GM12878 (cell line): ENCODE results near the gene B3GNT4. TPM values are rescaled to one million over a fixed set of nuclear protein-coding genes. Genes with fewer than 3 reads are reported as not detected.

Experiments used
- CTCF ChIP-seq, 3 experiments: IDR thresholded peaks in 2 of 3; conservative IDR thresholded peaks in 1 of 3; 2 replicates each; pipeline ENCODE4 v1.5.1; 2011; ENCODE audit warnings: low read depth in 3 of 3, low read length in 3 of 3, mild to moderate bottlenecking in 3 of 3, control low read depth in 2 of 3, moderate library complexity in 2 of 3, inconsistent platforms in 1 of 3, mixed read lengths in 1 of 3; ENCODE audit not compliant: control insufficient read depth in 2 of 3, insufficient read depth in 1 of 3; ENCODE audit errors: extremely low read depth in 1 of 3
- HDGF ChIP-seq: fragments of 450-650 bp; IDR thresholded peaks from 2 replicates; pipeline ENCODE4 v1.6.1; 2016; ENCODE audit warnings: antibody characterized with exemption
- IKZF2 ChIP-seq, 2 experiments: fragments of 450-650 bp; IDR thresholded peaks; 2 replicates each; pipeline ENCODE4 v1.6.1; 2017; ENCODE audit warnings: mild to moderate bottlenecking in 2 of 2, moderate library complexity in 2 of 2
- LARP7 ChIP-seq: fragments of 450-650 bp; IDR thresholded peaks from 2 replicates; pipeline ENCODE4 v1.6.1; 2017; ENCODE audit warnings: mild to moderate bottlenecking
- MLLT1 ChIP-seq: fragments of 450-650 bp; IDR thresholded peaks from 2 replicates; pipeline ENCODE4 v1.6.1; 2016; ENCODE audit warnings: mild to moderate bottlenecking
- POU2F2 ChIP-seq: IDR thresholded peaks from 3 replicates; pipeline ENCODE4 v1.6.1; 2011; ENCODE audit warnings: low read depth, mild to moderate bottlenecking, low read length, borderline replicate concordance
- RCOR1 ChIP-seq: conservative IDR thresholded peaks from 2 replicates; pipeline ENCODE4 v1.6.1; 2012; ENCODE audit warnings: low read depth, low read length, improper control_type of control experiment
- SP1 ChIP-seq: IDR thresholded peaks from one replicate; pipeline ENCODE4 v1.6.1; 2011; ENCODE audit warnings: low read depth, low read length
- SREBF1 ChIP-seq: IDR thresholded peaks from 2 replicates; pipeline ENCODE4 v1.6.1; 2012; ENCODE audit warnings: mild to moderate bottlenecking, low read length
- TCF12 ChIP-seq: IDR thresholded peaks from 2 replicates; pipeline ENCODE4 v1.6.1; 2011; ENCODE audit warnings: low read depth, mild to moderate bottlenecking, low read length
- ZBED1 ChIP-seq: IDR thresholded peaks from 2 replicates; pipeline ENCODE4 v1.6.1; 2016; ENCODE audit warnings: borderline replicate concordance
- ZNF207 ChIP-seq: fragments of 450-650 bp; IDR thresholded peaks from 2 replicates; pipeline ENCODE4 v1.6.1; 2014; ENCODE audit warnings: antibody characterized with exemption, mild to moderate bottlenecking, borderline replicate concordance
- polyA plus RNA-seq, 11 experiments: library from polyadenylated mRNA; depleted of rRNA in 4 of 11; unstranded in 6 of 11; stranded (reverse) in 5 of 11; fragments of >200 nt; fragmentation: Nextera tagmentation in 4 of 11; fragmentation: Illumina TruSeq in 1 of 11; extraction: Ambion mirVana in 4 of 11; extraction: Trizol in 1 of 11; gene quantifications; 1 replicate in 1 of 11; 2 replicates in 10 of 11; pipeline versions ENCODE4 v1.2.1 to v1.2.3, GENCODE V29; 2011 to 2016; ENCODE audit warnings: inconsistent platforms in 2 of 11, missing spikeins in 2 of 11, low read depth in 1 of 11
- total RNA-seq, 4 experiments: library from RNA; depleted of rRNA in 3 of 4; stranded (reverse); fragments of >200 nt in 3 of 4; fragmentation: Illumina TruSeq in 1 of 4; extraction: Trizol in 1 of 4; gene quantifications; 2 replicates each; pipeline versions ENCODE4 v1.2.1 to v1.2.3, GENCODE V29; 2013 to 2021
- TF ChIP-seq, protein P1 (sequence below): fragments of 450-650 bp; IDR thresholded peaks from 2 replicates; pipeline ENCODE4 v1.6.1; 2017; ENCODE audit warnings: mild to moderate bottlenecking
- TF ChIP-seq, protein P2 (sequence below): fragments of 450-650 bp; IDR thresholded peaks from 2 replicates; pipeline ENCODE4 v1.6.1; 2017; ENCODE audit warnings: mild to moderate bottlenecking, moderate library complexity
- TF ChIP-seq, protein P3 (sequence below): fragments of 450-650 bp; IDR thresholded peaks from 2 replicates; pipeline ENCODE4 v1.6.1; 2017; ENCODE audit warnings: antibody characterized with exemption, mild to moderate bottlenecking, moderate library complexity

B3GNT4 gene
- total and polyA plus RNA-seq, 10 of the 15 experiments (the other 5 are each of a cell fraction or from before 2014, with no cell fraction given) = 0.04 to 0.95 (median 0.88) TPM; not detected in 7

GRCh38 chr12:122166422-122167349 is 36.8 kb upstream of the B3GNT4 start (continued):
- TF ChIP-seq CTCF (IDR thresholded peaks at IDR 0.05 in 2 of 3, conservative IDR thresholded peaks at IDR 0.05 in 1 of 3; ENCODE audit: control insufficient read depth in 2 of 3, extremely low read depth in 1 of 3, insufficient read depth in 1 of 3, low read depth in 3 of 3, low read length in 3 of 3) = no peak
- TF ChIP-seq, protein P1, sequence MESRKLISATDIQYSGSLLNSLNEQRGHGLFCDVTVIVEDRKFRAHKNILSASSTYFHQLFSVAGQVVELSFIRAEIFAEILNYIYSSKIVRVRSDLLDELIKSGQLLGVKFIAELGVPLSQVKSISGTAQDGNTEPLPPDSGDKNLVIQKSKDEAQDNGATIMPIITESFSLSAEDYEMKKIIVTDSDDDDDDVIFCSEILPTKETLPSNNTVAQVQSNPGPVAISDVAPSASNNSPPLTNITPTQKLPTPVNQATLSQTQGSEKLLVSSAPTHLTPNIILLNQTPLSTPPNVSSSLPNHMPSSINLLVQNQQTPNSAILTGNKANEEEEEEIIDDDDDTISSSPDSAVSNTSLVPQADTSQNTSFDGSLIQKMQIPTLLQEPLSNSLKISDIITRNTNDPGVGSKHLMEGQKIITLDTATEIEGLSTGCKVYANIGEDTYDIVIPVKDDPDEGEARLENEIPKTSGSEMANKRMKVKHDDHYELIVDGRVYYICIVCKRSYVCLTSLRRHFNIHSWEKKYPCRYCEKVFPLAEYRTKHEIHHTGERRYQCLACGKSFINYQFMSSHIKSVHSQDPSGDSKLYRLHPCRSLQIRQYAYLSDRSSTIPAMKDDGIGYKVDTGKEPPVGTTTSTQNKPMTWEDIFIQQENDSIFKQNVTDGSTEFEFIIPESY = no peak
- no peak for TF ChIP-seq LARP7
- TF ChIP-seq ZNF207 = no peak
- no peak for TF ChIP-seq SP1
- TF ChIP-seq POU2F2 = no peak
- no peak for TF ChIP-seq HDGF
- TF ChIP-seq RCOR1 = no peak
- TF ChIP-seq, protein P2, sequence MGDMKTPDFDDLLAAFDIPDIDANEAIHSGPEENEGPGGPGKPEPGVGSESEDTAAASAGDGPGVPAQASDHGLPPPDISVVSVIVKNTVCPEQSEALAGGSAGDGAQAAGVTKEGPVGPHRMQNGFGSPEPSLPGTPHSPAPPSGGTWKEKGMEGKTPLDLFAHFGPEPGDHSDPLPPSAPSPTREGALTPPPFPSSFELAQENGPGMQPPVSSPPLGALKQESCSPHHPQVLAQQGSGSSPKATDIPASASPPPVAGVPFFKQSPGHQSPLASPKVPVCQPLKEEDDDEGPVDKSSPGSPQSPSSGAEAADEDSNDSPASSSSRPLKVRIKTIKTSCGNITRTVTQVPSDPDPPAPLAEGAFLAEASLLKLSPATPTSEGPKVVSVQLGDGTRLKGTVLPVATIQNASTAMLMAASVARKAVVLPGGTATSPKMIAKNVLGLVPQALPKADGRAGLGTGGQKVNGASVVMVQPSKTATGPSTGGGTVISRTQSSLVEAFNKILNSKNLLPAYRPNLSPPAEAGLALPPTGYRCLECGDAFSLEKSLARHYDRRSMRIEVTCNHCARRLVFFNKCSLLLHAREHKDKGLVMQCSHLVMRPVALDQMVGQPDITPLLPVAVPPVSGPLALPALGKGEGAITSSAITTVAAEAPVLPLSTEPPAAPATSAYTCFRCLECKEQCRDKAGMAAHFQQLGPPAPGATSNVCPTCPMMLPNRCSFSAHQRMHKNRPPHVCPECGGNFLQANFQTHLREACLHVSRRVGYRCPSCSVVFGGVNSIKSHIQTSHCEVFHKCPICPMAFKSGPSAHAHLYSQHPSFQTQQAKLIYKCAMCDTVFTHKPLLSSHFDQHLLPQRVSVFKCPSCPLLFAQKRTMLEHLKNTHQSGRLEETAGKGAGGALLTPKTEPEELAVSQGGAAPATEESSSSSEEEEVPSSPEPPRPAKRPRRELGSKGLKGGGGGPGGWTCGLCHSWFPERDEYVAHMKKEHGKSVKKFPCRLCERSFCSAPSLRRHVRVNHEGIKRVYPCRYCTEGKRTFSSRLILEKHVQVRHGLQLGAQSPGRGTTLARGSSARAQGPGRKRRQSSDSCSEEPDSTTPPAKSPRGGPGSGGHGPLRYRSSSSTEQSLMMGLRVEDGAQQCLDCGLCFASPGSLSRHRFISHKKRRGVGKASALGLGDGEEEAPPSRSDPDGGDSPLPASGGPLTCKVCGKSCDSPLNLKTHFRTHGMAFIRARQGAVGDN = no peak
- TF ChIP-seq MLLT1 = no peak
- TF ChIP-seq, protein P3, sequence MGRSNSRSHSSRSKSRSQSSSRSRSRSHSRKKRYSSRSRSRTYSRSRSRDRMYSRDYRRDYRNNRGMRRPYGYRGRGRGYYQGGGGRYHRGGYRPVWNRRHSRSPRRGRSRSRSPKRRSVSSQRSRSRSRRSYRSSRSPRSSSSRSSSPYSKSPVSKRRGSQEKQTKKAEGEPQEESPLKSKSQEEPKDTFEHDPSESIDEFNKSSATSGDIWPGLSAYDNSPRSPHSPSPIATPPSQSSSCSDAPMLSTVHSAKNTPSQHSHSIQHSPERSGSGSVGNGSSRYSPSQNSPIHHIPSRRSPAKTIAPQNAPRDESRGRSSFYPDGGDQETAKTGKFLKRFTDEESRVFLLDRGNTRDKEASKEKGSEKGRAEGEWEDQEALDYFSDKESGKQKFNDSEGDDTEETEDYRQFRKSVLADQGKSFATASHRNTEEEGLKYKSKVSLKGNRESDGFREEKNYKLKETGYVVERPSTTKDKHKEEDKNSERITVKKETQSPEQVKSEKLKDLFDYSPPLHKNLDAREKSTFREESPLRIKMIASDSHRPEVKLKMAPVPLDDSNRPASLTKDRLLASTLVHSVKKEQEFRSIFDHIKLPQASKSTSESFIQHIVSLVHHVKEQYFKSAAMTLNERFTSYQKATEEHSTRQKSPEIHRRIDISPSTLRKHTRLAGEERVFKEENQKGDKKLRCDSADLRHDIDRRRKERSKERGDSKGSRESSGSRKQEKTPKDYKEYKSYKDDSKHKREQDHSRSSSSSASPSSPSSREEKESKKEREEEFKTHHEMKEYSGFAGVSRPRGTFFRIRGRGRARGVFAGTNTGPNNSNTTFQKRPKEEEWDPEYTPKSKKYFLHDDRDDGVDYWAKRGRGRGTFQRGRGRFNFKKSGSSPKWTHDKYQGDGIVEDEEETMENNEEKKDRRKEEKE = no peak
- TF ChIP-seq TCF12 = peak; percentile 13
- peak; percentile 43; the same call in 1 of the 2 replicates for TF ChIP-seq ZBED1
- TF ChIP-seq IKZF2 (IDR thresholded peaks at IDR 0.05) = peak; percentile 78 to 82
- TF ChIP-seq SREBF1 = no peak
